T-helper 1 cell treated with Interleukin-12 subunit alpha and Interleukin-12 subunit beta and Interleukin-4 antibody, amounts not matched to agents 30 μg/mL and 1 μg/mL, for 36 hours (primary cell): ENCODE data around the gene FADS3.

Experiments used
- H3K27ac Mint-ChIP-seq: one replicate; pipeline ENCODE4 v1.8.0; 2021; ENCODE audit warnings: mild to moderate bottlenecking, mixed read lengths
- H3K27me3 Mint-ChIP-seq: one replicate; pipeline ENCODE4 v1.8.0; 2021; ENCODE audit warnings: low read depth, mixed read lengths
- H3K36me3 Mint-ChIP-seq: one replicate; pipeline ENCODE4 v1.8.0; 2021; ENCODE audit warnings: low read depth, mixed read lengths
- H3K4me1 Mint-ChIP-seq: one replicate; pipeline ENCODE4 v1.8.0; 2021; ENCODE audit warnings: low read depth, mixed read lengths
- H3K4me3 Mint-ChIP-seq: one replicate; pipeline ENCODE4 v1.8.0; 2021; ENCODE audit warnings: mild to moderate bottlenecking, moderate library complexity, mixed read lengths
- H3K9me3 Mint-ChIP-seq: one replicate; pipeline ENCODE4 v1.8.0; 2021; ENCODE audit warnings: mixed read lengths

The FADS3 gene

DNA sequence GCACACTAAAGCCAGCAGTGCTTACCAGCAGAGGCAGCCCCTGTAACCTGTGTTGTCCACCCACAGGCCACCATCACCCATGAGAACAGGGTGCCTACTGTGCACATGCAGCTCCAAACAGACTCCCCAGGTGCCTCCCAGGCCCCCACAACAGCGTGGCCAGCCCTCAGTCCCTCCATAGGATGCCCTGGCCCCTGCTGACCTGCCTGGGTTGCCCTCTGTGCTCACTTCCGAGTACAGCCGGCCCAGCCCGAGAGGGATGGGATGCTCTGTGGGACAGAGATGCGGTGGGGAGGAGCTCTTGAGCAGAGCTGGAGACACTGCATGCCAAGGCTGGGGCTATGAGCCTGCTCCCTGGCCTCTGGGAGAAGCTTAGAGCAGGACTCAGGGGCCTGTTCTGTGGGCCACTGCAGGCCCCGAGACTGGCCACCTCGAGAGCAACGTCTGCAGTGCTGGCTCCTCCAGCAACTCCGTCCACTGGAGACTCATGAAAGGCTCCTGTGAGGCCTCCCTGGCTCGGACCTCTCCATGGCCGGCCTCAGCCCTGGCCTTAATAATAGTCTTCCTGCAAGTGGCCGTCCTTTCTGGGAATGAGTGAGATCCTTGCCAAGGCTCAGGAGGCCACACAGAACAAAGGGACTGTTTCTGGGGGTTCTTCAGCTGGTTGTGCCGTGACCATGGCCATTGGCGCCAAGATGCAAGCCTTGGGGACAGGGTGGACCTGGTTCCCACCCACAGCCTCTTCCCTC, 36.2 kb downstream of the FADS3 start:
- no peak overlapping the region for H3K4me3 Mint-ChIP-seq
- H3K9me3 Mint-ChIP-seq = no peaks in the 10 kb centered on the region
- no peaks in the 10 kb centered on the region for H3K27me3 Mint-ChIP-seq
- H3K27ac Mint-ChIP-seq = no peak overlapping the region
- peaks cover 33% of the 10 kb centered on the region for H3K36me3 Mint-ChIP-seq
- peaks cover 1% of the 10 kb centered on the region for H3K4me1 Mint-ChIP-seq

DNA sequence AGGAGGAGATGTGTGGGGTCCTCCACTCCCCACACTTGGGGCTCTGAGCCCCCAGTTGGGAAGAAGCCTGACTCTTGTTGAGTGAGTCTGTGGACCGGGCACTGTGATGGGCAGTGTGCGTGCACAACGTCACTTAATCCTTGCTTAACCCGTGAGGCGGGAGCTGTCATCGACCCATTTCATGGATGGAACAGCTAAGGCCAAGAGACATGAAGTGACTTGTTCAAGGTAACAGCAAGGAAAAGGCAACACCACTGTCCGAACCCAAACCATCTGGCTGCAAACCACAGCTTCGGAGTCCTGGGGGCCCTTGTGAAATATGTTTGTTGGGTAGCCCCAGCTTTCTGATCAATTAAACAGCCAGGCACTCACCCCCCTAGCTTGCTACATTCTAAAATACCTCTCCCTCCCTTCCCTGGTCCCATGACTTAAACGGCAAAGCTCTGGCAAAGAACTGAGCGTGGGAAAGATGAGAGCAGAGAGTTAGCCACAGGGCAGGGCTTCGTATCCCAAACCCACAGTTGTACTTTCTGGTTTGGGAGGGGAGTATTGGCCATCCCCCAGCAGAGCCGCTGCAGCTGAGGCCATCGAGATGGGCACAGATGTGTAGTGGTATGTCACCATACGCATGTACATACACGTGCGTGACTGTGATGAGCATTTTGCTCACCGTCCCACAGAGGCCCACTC, 37.0 kb downstream of the FADS3 start:
- H3K36me3 Mint-ChIP-seq = peaks cover 30% of the 10 kb centered on the region
- no peak overlapping the region for H3K27ac Mint-ChIP-seq
- H3K9me3 Mint-ChIP-seq = no peaks in the 10 kb centered on the region
- H3K4me1 Mint-ChIP-seq = peaks cover 1% of the 10 kb centered on the region
- no peaks in the 10 kb centered on the region for H3K27me3 Mint-ChIP-seq
- no peak overlapping the region for H3K4me3 Mint-ChIP-seq

DNA sequence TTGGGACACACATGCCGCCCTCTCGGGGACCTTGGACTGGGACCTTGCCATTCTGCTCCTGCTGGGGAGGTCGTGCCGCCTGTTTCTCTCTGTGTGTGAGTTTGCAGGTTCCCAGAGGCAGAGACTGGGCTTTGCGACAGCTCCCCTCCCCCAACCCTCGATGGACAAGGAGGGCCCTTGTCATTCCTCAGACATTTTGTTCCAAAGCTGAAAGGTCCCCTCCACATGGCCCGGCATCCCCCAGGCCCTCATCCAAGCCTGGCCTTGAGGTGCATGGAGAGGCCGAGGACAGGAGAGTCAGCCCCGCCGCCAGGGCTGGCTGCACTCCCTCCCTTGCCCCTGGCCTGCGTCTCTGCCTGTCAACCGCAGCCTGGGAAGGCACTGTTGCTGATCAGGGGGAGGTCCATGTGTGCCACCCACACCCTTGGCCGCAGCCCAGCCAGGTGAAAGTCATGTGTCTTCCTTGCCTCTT, 37.6 kb downstream of the FADS3 start:
- H3K4me1 Mint-ChIP-seq = peaks cover 1% of the 10 kb centered on the region
- H3K27me3 Mint-ChIP-seq = no peaks in the 10 kb centered on the region
- peaks cover 25% of the 10 kb centered on the region for H3K36me3 Mint-ChIP-seq
- H3K9me3 Mint-ChIP-seq = no peaks in the 10 kb centered on the region
- H3K27ac Mint-ChIP-seq = no peak overlapping the region
- no peak overlapping the region for H3K4me3 Mint-ChIP-seq

DNA sequence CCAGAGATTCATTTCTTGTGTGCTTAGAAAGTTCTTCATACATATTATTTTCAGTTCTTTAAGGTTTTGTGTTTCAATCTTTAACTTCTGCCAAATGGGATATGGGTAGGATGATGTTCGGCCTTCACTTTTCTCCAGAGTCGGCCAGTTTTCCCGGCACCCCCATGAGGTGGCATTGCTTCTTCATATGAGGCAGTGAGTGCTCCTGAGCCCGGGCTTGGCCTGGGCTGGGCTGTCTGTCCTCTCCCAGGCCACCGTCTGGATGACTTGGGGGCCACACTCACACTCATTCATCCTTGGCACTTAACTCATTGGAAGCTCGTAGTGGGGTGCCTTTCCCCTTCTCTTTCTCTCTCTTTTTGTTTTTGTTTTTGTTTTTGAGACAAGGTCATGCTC, 39.4 kb downstream of the FADS3 start:
- peaks cover 39% of the 10 kb centered on the region for H3K36me3 Mint-ChIP-seq
- peak overlapping the region; percentile 54 for H3K27ac Mint-ChIP-seq
- H3K9me3 Mint-ChIP-seq = no peaks in the 10 kb centered on the region
- H3K4me3 Mint-ChIP-seq = no peak overlapping the region
- H3K27me3 Mint-ChIP-seq = no peaks in the 10 kb centered on the region
- peaks cover 1% of the 10 kb centered on the region for H3K4me1 Mint-ChIP-seq

DNA sequence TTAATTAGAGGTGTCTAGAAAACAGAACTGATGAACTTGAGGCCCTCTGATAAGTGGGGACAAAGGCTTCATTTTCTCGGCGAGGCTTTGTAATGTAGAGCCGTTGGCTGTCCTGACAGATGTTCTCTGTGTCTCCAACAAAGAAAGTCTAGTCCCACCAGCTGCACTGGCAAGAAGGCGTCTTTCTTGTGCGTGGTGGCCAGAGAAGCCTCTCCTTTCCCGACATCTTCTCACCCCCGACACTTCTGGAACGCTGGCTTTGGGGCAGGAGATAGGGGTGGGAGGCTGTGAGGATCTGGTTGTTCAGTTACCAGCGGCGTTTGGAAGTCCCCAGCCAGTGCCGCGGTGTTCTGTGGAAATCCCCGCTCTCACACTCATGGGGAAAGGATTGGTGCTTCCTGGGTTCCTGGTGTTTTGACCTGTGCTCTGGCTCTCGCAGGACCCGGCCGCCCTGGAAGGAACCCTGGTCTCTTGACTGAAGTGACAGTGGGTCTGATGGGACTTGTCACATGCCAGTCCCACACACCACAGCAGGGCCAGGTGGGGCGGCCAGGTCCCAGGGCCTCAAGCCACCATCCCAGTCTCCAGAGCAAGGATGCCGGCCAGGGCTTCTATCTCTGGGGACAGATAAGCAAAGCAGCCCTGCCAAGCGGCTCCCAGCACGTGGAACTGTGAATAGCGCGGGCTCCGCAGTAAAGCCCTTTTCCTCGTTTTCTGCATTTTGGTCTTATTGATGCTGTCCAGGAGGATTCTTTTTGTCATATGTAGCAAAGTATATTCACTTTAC, 40.0 kb downstream of the FADS3 start:
- H3K9me3 Mint-ChIP-seq = no peaks in the 10 kb centered on the region
- H3K4me1 Mint-ChIP-seq = peaks cover 1% of the 10 kb centered on the region
- peaks cover 40% of the 10 kb centered on the region for H3K36me3 Mint-ChIP-seq
- H3K27ac Mint-ChIP-seq = no peak overlapping the region
- no peaks in the 10 kb centered on the region for H3K27me3 Mint-ChIP-seq
- no peak overlapping the region for H3K4me3 Mint-ChIP-seq

DNA sequence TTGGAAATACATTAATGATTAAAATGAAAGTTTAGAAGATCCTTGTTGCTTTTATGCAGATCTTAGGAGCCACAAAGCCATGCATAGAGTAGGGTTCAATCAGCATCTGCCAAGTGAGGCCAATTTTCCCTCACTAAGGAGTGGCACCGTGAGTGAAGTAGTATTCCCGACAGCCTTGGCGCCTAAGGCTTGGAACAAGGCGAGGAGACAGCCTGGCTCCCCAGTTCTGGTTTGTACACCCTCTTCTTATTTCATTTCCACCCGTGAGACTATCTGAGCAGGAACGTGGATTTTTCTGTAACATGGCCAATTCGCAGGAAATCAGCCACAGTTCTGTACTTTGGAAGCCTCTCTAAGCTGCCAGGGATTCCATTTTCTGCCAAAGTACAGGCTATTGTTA, 40.7 kb downstream of the FADS3 start:
- Mint-ChIP-seq H3K9me3 (no peaks in the 10 kb centered on the region), H3K4me3 (no peak overlapping the region), H3K4me1 (peaks cover 1% of the 10 kb centered on the region), H3K36me3 (peaks cover 42% of the 10 kb centered on the region), H3K27ac (no peak overlapping the region), H3K27me3 (no peaks in the 10 kb centered on the region)

DNA sequence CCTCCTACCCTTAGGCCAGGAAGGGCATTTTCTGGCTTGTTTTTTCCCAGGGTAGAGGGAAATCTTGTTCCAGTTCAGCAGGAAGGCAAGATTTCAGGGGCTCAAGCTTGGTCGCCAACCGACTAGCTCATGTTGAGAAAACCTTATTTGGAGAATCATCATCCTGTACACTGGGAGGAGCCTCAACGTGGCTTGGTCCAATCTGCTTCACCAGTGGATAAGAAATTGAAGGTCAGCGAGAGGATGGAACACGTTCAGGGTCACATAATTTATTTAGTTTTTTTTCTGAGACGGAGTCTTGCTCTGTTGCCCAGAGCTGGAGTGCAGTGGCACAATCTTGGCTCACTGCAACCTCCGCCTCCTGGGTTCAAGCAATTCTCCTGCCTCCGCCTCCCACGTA, 42.7 kb downstream of the FADS3 start:
- Mint-ChIP-seq H3K27me3 (no peaks in the 10 kb centered on the region), H3K27ac (no peak overlapping the region), H3K9me3 (no peaks in the 10 kb centered on the region), H3K4me1 (peaks cover 1% of the 10 kb centered on the region), H3K4me3 (no peak overlapping the region), H3K36me3 (peaks cover 42% of the 10 kb centered on the region)

DNA sequence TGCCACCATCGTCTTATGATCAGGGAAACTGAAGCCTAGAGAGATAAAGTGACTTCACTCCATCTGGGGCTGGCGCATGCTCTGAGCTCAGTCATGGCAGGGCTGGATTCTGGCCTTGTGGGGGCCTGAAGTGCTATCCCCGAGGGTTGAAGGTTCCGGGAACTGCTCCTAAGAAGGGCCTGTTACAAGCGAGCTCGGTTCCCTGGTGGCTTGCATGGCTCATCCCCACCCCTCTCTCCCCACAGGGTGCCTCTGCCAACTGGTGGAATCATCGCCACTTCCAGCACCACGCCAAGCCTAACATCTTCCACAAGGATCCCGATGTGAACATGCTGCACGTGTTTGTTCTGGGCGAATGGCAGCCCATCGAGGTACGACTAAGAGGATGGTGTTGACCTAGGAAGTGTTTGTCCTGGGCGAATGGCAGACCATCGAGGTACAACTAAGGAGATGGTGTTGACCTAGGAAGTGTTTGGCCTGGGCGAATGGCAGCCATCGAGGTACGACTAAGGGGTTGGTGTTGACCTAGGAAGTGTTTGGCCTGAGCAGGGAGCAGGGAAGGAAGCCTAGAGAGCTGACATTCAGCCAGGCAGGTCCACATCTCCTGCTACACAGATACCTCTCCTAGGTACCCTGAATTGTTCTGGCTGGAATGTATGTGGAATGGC, 43.3 kb downstream of the FADS3 start:
- H3K4me3 Mint-ChIP-seq = no peak overlapping the region
- no peaks in the 10 kb centered on the region for H3K9me3 Mint-ChIP-seq
- H3K27ac Mint-ChIP-seq = no peak overlapping the region
- H3K27me3 Mint-ChIP-seq = no peaks in the 10 kb centered on the region
- H3K36me3 Mint-ChIP-seq = peaks cover 43% of the 10 kb centered on the region
- H3K4me1 Mint-ChIP-seq = no peaks in the 10 kb centered on the region

DNA sequence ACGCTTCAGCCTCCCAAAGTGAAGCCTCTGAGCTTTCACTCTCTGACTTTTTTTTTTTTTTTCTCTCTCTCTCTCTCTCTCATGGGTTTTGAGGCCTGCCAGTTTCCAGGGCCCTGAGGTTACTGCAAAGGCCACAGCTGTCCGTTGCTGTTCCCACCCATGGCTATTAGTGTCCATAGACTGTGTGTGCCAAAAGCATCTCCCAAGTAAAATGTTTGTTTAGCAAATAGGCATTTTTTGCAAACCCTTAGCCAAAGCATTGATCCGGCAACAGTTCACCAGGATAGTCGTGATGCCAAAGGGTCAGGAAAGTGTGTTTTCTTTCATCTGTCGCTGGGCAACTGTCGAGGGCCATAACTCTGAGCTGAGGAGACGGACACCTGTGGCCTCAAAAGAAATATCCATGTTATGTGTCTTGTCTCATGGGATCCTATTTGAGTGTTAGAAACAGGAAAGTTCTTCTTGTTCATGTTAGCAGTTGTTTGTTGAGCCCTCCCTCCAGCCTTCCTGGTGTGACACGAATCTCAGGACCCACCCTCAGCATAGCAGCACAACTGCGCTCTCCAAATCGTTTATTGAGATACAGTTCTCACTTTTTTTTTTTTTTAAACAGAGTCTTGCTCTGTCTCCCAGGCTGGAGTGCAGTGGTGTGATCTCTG, 44.9 kb downstream of the FADS3 start:
- peaks cover 41% of the 10 kb centered on the region for H3K36me3 Mint-ChIP-seq
- no peak overlapping the region for H3K4me3 Mint-ChIP-seq

DNA sequence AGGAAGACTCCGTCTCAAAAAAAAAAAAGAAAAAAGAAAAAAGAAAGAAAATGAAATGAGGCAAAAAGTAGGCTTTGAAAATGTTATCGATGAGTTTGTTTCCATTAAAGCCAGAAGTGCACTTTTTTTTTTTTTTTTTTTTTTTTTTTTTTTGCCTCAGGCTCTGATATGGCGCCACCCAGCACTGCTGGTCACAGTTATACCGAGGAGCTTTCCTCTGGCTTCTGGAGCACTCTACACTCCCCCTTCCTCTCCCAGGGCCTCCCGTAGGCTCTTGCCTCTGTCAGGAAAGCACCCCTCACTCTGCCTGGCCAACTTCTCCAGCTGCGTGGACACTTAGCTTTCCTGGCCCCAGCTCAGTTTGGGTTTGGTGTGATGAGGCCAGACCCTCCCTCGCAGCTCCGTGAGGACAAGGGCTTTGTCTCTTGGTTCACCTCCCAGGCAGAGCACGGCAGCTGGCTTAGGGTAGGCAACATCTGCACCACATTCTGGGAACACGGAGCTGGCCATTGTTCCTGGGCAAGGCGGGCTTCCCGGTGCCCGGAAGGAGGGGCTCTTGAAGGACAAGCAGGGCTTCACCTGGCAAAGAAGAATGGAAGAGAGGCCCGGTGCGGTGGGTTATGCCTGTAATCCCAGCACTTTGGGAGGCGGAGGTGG, 46.3 kb downstream of the FADS3 start:
- Mint-ChIP-seq H3K9me3 (no peaks in the 10 kb centered on the region), H3K4me3 (no peak overlapping the region), H3K4me1 (no peaks in the 10 kb centered on the region), H3K27me3 (no peaks in the 10 kb centered on the region), H3K27ac (no peak overlapping the region), H3K36me3 (peaks cover 49% of the 10 kb centered on the region)

More for the DNA sequence above, 44.9 kb downstream of the FADS3 start:
- Mint-ChIP-seq H3K27ac (no peak overlapping the region), H3K4me1 (no peaks in the 10 kb centered on the region), H3K27me3 (no peaks in the 10 kb centered on the region), H3K9me3 (no peaks in the 10 kb centered on the region)

DNA sequence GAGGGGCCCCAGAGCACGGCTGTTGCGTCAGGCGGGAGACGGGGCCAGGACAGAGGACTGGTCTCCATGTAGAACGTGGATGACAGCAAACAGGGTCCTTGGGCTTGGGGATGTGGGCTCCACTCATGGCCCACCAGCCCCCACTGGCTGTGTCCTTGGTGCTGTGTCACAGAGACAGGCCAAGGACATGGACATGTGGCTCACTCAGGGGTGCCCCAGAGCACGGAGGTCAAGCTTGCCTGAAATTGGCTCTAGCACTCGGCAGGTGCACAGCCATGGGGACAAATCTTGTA, 48.9 kb downstream of the FADS3 start:
- H3K27ac Mint-ChIP-seq = no peak overlapping the region
- no peaks in the 10 kb centered on the region for H3K9me3 Mint-ChIP-seq
- peaks cover 48% of the 10 kb centered on the region for H3K36me3 Mint-ChIP-seq
- H3K4me1 Mint-ChIP-seq = peaks cover 5% of the 10 kb centered on the region
- no peaks in the 10 kb centered on the region for H3K27me3 Mint-ChIP-seq
- no peak overlapping the region for H3K4me3 Mint-ChIP-seq

DNA sequence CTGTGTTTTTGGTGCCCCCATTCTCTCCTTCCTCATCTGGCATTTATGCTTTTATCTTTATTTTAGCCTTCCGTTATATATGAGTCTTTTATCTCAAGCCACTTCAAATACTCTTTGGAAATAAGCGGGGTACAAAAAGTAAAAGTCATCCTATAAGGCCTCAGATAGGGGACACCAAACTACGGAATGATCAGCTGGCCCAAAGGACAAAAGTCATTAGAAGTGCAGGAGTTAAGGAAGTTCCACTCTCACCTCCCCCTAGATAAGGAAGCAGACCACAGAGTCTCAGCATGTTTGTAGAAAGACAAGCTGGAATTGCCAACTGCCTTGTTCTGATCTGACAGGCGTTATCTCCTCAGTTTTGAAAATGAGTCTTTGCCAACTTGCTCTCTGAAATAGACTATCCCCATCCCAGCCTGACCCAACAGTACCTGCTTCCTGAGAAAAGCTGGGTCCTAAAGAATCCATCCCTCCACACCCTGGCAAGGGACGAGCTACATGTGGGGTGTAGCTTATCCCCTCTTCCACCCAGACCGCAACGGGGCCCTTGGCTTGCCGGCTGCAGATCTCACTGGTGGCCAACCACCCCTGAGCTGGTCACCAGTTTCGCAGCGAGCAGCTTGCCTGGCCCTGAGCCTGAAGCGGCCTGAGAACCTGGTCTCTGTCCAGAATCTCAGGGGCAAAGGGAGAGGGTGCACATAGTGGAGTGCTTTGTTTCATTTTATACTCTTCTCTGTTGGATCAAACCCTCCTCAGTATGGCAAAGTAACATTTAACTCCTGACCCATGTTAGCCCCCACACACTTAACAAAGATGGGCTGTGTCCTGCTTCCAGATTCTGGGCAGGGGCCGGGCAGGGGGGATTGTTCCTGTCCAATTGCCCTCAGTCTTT, 49.5 kb downstream of the FADS3 start:
- Mint-ChIP-seq H3K4me1 (peaks cover 5% of the 10 kb centered on the region), H3K36me3 (peaks cover 45% of the 10 kb centered on the region), H3K9me3 (no peaks in the 10 kb centered on the region), H3K27ac (peak overlapping the region; percentile 31), H3K4me3 (no peak overlapping the region), H3K27me3 (no peaks in the 10 kb centered on the region)

DNA sequence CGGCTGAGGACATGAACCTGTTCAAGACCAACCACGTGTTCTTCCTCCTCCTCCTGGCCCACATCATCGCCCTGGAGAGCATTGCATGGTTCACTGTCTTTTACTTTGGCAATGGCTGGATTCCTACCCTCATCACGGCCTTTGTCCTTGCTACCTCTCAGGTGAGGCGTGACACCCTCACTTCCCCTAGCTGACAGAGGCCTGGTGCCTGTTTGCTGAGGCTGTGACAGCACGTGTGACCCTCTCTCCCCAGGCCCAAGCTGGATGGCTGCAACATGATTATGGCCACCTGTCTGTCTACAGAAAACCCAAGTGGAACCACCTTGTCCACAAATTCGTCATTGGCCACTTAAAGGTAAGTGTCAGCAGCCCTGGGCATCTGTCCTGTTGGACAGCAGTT, 51.0 kb downstream of the FADS3 start:
- Mint-ChIP-seq H3K27ac (no peak overlapping the region), H3K27me3 (no peaks in the 10 kb centered on the region), H3K36me3 (peaks cover 42% of the 10 kb centered on the region), H3K9me3 (no peaks in the 10 kb centered on the region), H3K4me1 (peaks cover 16% of the 10 kb centered on the region), H3K4me3 (no peak overlapping the region)
